ENCODE measurements around the gene GSN. TPM values are rescaled to one million over a fixed set of nuclear protein-coding genes. Genes with fewer than 3 reads are reported as not detected.

Gene GSN
- total RNA-seq, 1 donor from 2014 or later, result 758 TPM

GRCh38 chr9:121323449-121324151 is 55.6 kb downstream of the GSN start:
- Histone ChIP-seq H3K27me3 (ENCODE audit: low read depth) (no peaks in the 10 kb centered on the region), H3K9me3 (replicated peaks) (no peaks in the 10 kb centered on the region), H3K27ac (replicated peaks) (peak overlapping the region; percentile 95), H3K4me1 (peaks cover 100% of the 10 kb centered on the region), H3K4me3 (no peak overlapping the region), H3K36me3 (peaks cover 95% of the 10 kb centered on the region)
- no peak for DNase-seq
- no peak for TF ChIP-seq CTCF (IDR thresholded peaks at IDR 0.05; ENCODE audit: borderline replicate concordance)
- intact Hi-C loops (cut with micrococcal nuclease), result no loop called here

- Histone ChIP-seq H3K36me3 (peaks cover 95% of the 10 kb centered on the region), H3K9me3 (replicated peaks) (no peaks in the 10 kb centered on the region), H3K4me1 (peaks cover 100% of the 10 kb centered on the region), H3K27me3 (ENCODE audit: low read depth) (no peaks in the 10 kb centered on the region), H3K27ac (replicated peaks) (peak overlapping the region; percentile 95), H3K4me3 (no peak overlapping the region)
- DNase-seq, result no peak
- no peak for TF ChIP-seq CTCF (IDR thresholded peaks at IDR 0.05; ENCODE audit: borderline replicate concordance)
- intact Hi-C loops (cut with micrococcal nuclease), result no loop called here
Measured at GRCh38 chr9:121324316-121324715, 56.4 kb downstream of the GSN start.

GRCh38 chr9:121324755-121325154 is 56.8 kb downstream of the GSN start:
- H3K4me3 ChIP-seq, result no peak overlapping the region
- H3K4me1 ChIP-seq, result peaks cover 100% of the 10 kb centered on the region
- no peaks in the 10 kb centered on the region for H3K9me3 ChIP-seq (replicated peaks)
- H3K27me3 ChIP-seq (ENCODE audit: low read depth), result no peaks in the 10 kb centered on the region
- no peak for TF ChIP-seq CTCF (IDR thresholded peaks at IDR 0.05; ENCODE audit: borderline replicate concordance)
- H3K27ac ChIP-seq (replicated peaks), result peak overlapping the region; percentile 95
- H3K36me3 ChIP-seq, result peaks cover 95% of the 10 kb centered on the region
- intact Hi-C loops (cut with micrococcal nuclease), result no loop called here
- DNase-seq, result no peak

- Histone ChIP-seq H3K4me1 (peaks cover 100% of the 10 kb centered on the region), H3K4me3 (peak overlapping the region; percentile 11), H3K27ac (replicated peaks) (peak overlapping the region; percentile 95), H3K27me3 (ENCODE audit: low read depth) (no peaks in the 10 kb centered on the region), H3K9me3 (replicated peaks) (no peaks in the 10 kb centered on the region), H3K36me3 (peaks cover 97% of the 10 kb centered on the region)
- peak; percentile 1 for TF ChIP-seq CTCF (IDR thresholded peaks at IDR 0.05; ENCODE audit: borderline replicate concordance)
- DNase-seq, result no peak
- intact Hi-C loops (cut with micrococcal nuclease), result no loop called here
Measured at GRCh38 chr9:121325387-121325786, 57.4 kb downstream of the GSN start.

- H3K4me3 ChIP-seq, result peak overlapping the region; percentile 34
- no peaks in the 10 kb centered on the region for H3K27me3 ChIP-seq (ENCODE audit: low read depth)
- H3K4me1 ChIP-seq, result peaks cover 100% of the 10 kb centered on the region
- H3K36me3 ChIP-seq, result peaks cover 97% of the 10 kb centered on the region
- no peak for TF ChIP-seq CTCF (IDR thresholded peaks at IDR 0.05; ENCODE audit: borderline replicate concordance)
- H3K9me3 ChIP-seq (replicated peaks), result no peaks in the 10 kb centered on the region
- intact Hi-C loops (cut with micrococcal nuclease), result no loop called here
- peak overlapping the region; percentile 95 for H3K27ac ChIP-seq (replicated peaks)
- DNase-seq, result peak; percentile 89
Measured at GRCh38 chr9:121326130-121326838, 58.3 kb downstream of the GSN start.
